Esophagus muscularis mucosa (tissue), 4 donors: ENCODE data around the gene OLA1. TPM values are rescaled to one million over a fixed set of nuclear protein-coding genes. Genes with fewer than 3 reads are reported as not detected.
A peak's percentile ranks its signal among the peaks of the same experiment; 100 is the strongest.

Source experiments
- DNase-seq: peaks from one replicate; pipeline ENCODE4 v3.0.0-alpha.2; 2017; ENCODE audit errors: extremely low spot score
- H3K27ac ChIP-seq, 4 donors: fragments of 200-600 bp; sonication (generic); replicated peaks in 1 of 4; 1 replicate in 3 of 4; 2 replicates in 1 of 4; pipeline ENCODE4 v1.5.1; 2016 to 2019; ENCODE audit warnings: mild to moderate bottlenecking in 1 of 4
- H3K27me3 ChIP-seq, 4 donors: fragments of 200-600 bp; sonication (generic); one replicate each; pipeline versions ENCODE4 v1.5.1 to v1.6.0; 2016 to 2019
- H3K36me3 ChIP-seq, 4 donors: fragments of 200-600 bp; sonication (generic); one replicate each; pipeline ENCODE4 v1.5.1; 2016 to 2019
- H3K4me1 ChIP-seq, 4 donors: fragments of 200-600 bp; sonication (generic); one replicate each; pipeline ENCODE4 v1.5.1; 2016 to 2019
- H3K4me3 ChIP-seq, 4 donors: fragments of 200-600 bp; sonication (generic); 1 replicate in 2 of 4; 2 replicates in 2 of 4; pipeline ENCODE4 v1.5.1; 2016 to 2019; ENCODE audit warnings: mild to moderate bottlenecking in 4 of 4, moderate library complexity in 1 of 4
- H3K9me3 ChIP-seq, 4 donors: fragments of 200-600 bp; sonication (generic); 1 replicate in 3 of 4; 2 replicates in 1 of 4; pipeline ENCODE4 v1.5.1; 2016 to 2019
- CTCF ChIP-seq, 3 experiments: fragments of 200-600 bp in 2 of 3; fragments of 450-650 bp in 1 of 3; sonication (generic) in 2 of 3; IDR thresholded peaks; one replicate each; pipeline ENCODE4 v1.5.1; 2017 to 2019; ENCODE audit warnings: antibody characterized with exemption in 3 of 3, mild to moderate bottlenecking in 2 of 3, moderate library complexity in 1 of 3
- EP300 ChIP-seq: sonication (generic); formaldehyde crosslinking; IDR thresholded peaks from one replicate; pipeline ENCODE4 v1.6.1; 2017; ENCODE audit warnings: antibody characterized with exemption
- POLR2A ChIP-seq: fragments of 450-650 bp; IDR thresholded peaks from one replicate; pipeline ENCODE4 v1.6.1; 2017; ENCODE audit warnings: antibody characterized with exemption, moderate library complexity, mild to moderate bottlenecking, low read depth
- POLR2AphosphoS5 ChIP-seq, 2 donors: sonication (generic); formaldehyde crosslinking; IDR thresholded peaks; one replicate each; pipeline ENCODE4 v1.6.1; 2017; ENCODE audit warnings: antibody characterized with exemption in 2 of 2
- WGBS: methylation state at CpG from one replicate; pipeline ENCODE4 v1.1.5; 2018; 5-methylcytosine and 5-hydroxymethylcytosine counted together
- intact Hi-C: fragments of 100-400 bp; cut with DNase I; formaldehyde crosslinking; loops from one replicate; pipeline ENCODE4 v1.15.1; 2023
- small RNA-seq, 3 donors: library from RNA; depleted of rRNA; stranded (forward); fragments of <200 nt; gene quantifications; one replicate each; pipeline ENCODE3, GENCODE V24; 2016
- total RNA-seq, 4 donors: library from RNA; depleted of rRNA; stranded (reverse); fragments of >200 nt; gene quantifications; one replicate each; pipeline versions ENCODE4 v1.1.0 to v1.2.1, GENCODE V29; 2016

Gene OLA1
- total RNA-seq, 4 donors from 2014 or later = 54.2 to 62.7 (median 60.1) TPM

GRCh38 chr2:174026122-174026845, 222.0 kb downstream of the OLA1 start:
- WGBS = 81% methylated on average over 18 of the region's 23 CpGs

GRCh38 chr2:174025271-174026121, 222.8 kb downstream of the OLA1 start:
- 68% methylated on average over 41 of the region's 47 CpGs for WGBS
- Histone ChIP-seq H3K9me3 (no peaks in the 10 kb centered on the region), H3K36me3 (no peaks in the 10 kb centered on the region), H3K27ac (peak overlapping the region; percentile 65 to 72 (median 68)), H3K4me3 (peak overlapping the region; percentile 7 to 32 (median 10)), H3K27me3 (no peaks in the 10 kb centered on the region), H3K4me1 (peaks cover 33 to 44% (median 35%) of the 10 kb centered on the region in 4 donors)
- no peak for TF ChIP-seq CTCF (IDR thresholded peaks at IDR 0.05)
- TF ChIP-seq EP300 = no peak
- TF ChIP-seq POLR2AphosphoS5 (IDR thresholded peaks at IDR 0.05) = peak; percentile 65 to 73
- TF ChIP-seq POLR2A = no peak
- peak; percentile 96 for DNase-seq
- intact Hi-C loops = no loop called here

More at GRCh38 chr2:174026122-174026845, 222.0 kb downstream of the OLA1 start:
- no peaks in the 10 kb centered on the region for H3K27me3 ChIP-seq
- no peak overlapping the region for H3K4me3 ChIP-seq
- no peaks in the 10 kb centered on the region for H3K36me3 ChIP-seq
- no peaks in the 10 kb centered on the region for H3K9me3 ChIP-seq
- H3K27ac ChIP-seq = peak overlapping the region; percentile 65 to 72 (median 68)
- intact Hi-C loops = no loop called here
- DNase-seq = no peak
- TF ChIP-seq POLR2A (no peak), POLR2AphosphoS5 (IDR thresholded peaks at IDR 0.05) (no peak), CTCF (IDR thresholded peaks at IDR 0.05) (no peak), EP300 (no peak)
- peaks cover 33 to 39% (median 35%) of the 10 kb centered on the region in 4 donors for H3K4me1 ChIP-seq

- no peaks in the 10 kb centered on the region for H3K27me3 ChIP-seq
- no peak for TF ChIP-seq POLR2A
- no peak for TF ChIP-seq EP300
- peak in 1 of 2 donors; percentile 6 for TF ChIP-seq POLR2AphosphoS5 (IDR thresholded peaks at IDR 0.05)
- H3K27ac ChIP-seq = peak overlapping the region; percentile 65 to 72 (median 68)
- WGBS = 49% methylated on average over 14 of the region's 14 CpGs
- H3K4me3 ChIP-seq = peak overlapping the region in 3 of 4 donors; percentile 4 to 11 (median 7)
- H3K4me1 ChIP-seq = peaks cover 33 to 44% (median 35%) of the 10 kb centered on the region in 4 donors
- DNase-seq = no peak
- no peaks in the 10 kb centered on the region for H3K36me3 ChIP-seq
- H3K9me3 ChIP-seq = no peaks in the 10 kb centered on the region
- intact Hi-C loops = no loop called here
Observed at GRCh38 chr2:174024524-174025270, 223.6 kb downstream of the OLA1 start.

GRCh38 chr2:174023591-174024523, 224.5 kb downstream of the OLA1 start:
- no peak for DNase-seq
- Histone ChIP-seq H3K36me3 (no peaks in the 10 kb centered on the region), H3K9me3 (no peaks in the 10 kb centered on the region), H3K4me1 (peaks cover 33 to 44% (median 35%) of the 10 kb centered on the region in 4 donors), H3K27me3 (no peaks in the 10 kb centered on the region), H3K27ac (peak overlapping the region; percentile 65 to 72 (median 68)), H3K4me3 (no peak overlapping the region)
- peak in 1 of 2 donors; percentile 36 for TF ChIP-seq POLR2AphosphoS5 (IDR thresholded peaks at IDR 0.05)
- no peak for TF ChIP-seq EP300
- no peak for TF ChIP-seq POLR2A
- TF ChIP-seq CTCF (IDR thresholded peaks at IDR 0.05) = no peak
- 59% methylated on average over 18 of the region's 18 CpGs for WGBS
- intact Hi-C loops = no loop called here

Small RNA genes lying within 50 kb of the gene (small RNA-seq; reads per million reads assigned to genes)
- gene RF00019 = 0 reads per million in 3 donors

Other genes with a start within 250 kb of the OLA1 start
- gene SP9, start 86.4 kb upstream of the OLA1 start, total RNA-seq = not detected
- gene SCRN3, start 147.2 kb upstream of the OLA1 start, total RNA-seq = 10 to 100 TPM; 14.5 to 27.7 (median 20.4) TPM
- gene GPR155, start 238.5 kb upstream of the OLA1 start, total RNA-seq = 10 to 100 TPM; 28.8 to 43.2 (median 39.1) TPM